ENCODE measurements around the gene VAC14.
"Not testable (repeated sequence)": the region's sequence is repeated elsewhere in the genome, so short reads cannot be mapped to it uniquely, and the experiment has no call there.

The VAC14 gene

GRCh38 chr16:70744366-70744765 is 56.6 kb downstream of the VAC14 start:
- DNase-seq (ENCODE audit: low read depth in 3 of 3): no peak

- DNase-seq (ENCODE audit: low read depth in 3 of 3): no peak
These were observed 57.2 kb downstream of the VAC14 start for GRCh38 chr16:70743791-70744190.

- not testable (repeated sequence) for DNase-seq (ENCODE audit: low read depth in 3 of 3)
These were observed 58.0 kb downstream of the VAC14 start for GRCh38 chr16:70742967-70743366.

- DNase-seq (ENCODE audit: low read depth in 3 of 3): no peak
These were observed 59.2 kb downstream of the VAC14 start for GRCh38 chr16:70741783-70742125.

- no peak for DNase-seq (ENCODE audit: low read depth in 3 of 3)
These were observed 59.8 kb downstream of the VAC14 start for GRCh38 chr16:70740914-70741782.

- DNase-seq (ENCODE audit: low read depth in 3 of 3): no peak
These were observed 60.6 kb downstream of the VAC14 start for GRCh38 chr16:70740174-70740913.

- DNase-seq (ENCODE audit: low read depth in 3 of 3): no peak
These were observed 61.6 kb downstream of the VAC14 start for GRCh38 chr16:70739389-70739788.

- DNase-seq (ENCODE audit: low read depth in 3 of 3): no peak
These were observed 62.6 kb downstream of the VAC14 start for GRCh38 chr16:70738083-70738977.

GRCh38 chr16:70737377-70738082 is 63.4 kb downstream of the VAC14 start:
- DNase-seq (ENCODE audit: low read depth in 3 of 3): peak; percentile 37 to 77 (median 47)

GRCh38 chr16:70736465-70737376 is 64.2 kb downstream of the VAC14 start:
- DNase-seq (ENCODE audit: low read depth in 3 of 3): no peak

- DNase-seq (ENCODE audit: low read depth in 3 of 3): no peak
These were observed 65.6 kb downstream of the VAC14 start for GRCh38 chr16:70735141-70735979.

GRCh38 chr16:70734522-70735095 is 66.3 kb downstream of the VAC14 start:
- no peak for DNase-seq (ENCODE audit: low read depth in 3 of 3)

GRCh38 chr16:70730944-70731343 is 70.0 kb downstream of the VAC14 start:
- no peak for DNase-seq (ENCODE audit: low read depth in 3 of 3)

- DNase-seq (ENCODE audit: low read depth in 3 of 3): no peak
These were observed 70.9 kb downstream of the VAC14 start for GRCh38 chr16:70730031-70730430.

- DNase-seq (ENCODE audit: low read depth in 3 of 3): no peak
These were observed 71.7 kb downstream of the VAC14 start for GRCh38 chr16:70729292-70729691.

GRCh38 chr16:70728150-70728549 is 72.8 kb downstream of the VAC14 start:
- DNase-seq (ENCODE audit: low read depth in 3 of 3): no peak

GRCh38 chr16:70726892-70727361 is 74.0 kb downstream of the VAC14 start:
- DNase-seq (ENCODE audit: low read depth in 3 of 3): no peak

GRCh38 chr16:70725912-70726828 is 74.8 kb downstream of the VAC14 start:
- DNase-seq (ENCODE audit: low read depth in 3 of 3): no peak

All from stimulated activated CD4-positive, alpha-beta T cell treated with anti-CD3 and anti-CD28 coated beads, TNF-alpha, amount 100 ng/mL, for 24 hours (primary cell).